HG02973 (cell line): Measurements from ENCODE around the gene SRSF7.
"Not testable (repeated sequence)": the region's sequence is repeated elsewhere in the genome, so short reads cannot be mapped to it uniquely, and the experiment has no call there.

Experiments
- ATAC-seq: cut with Tn5 transposase; IDR thresholded peaks from one replicate; pipeline ENCODE4 v1.9.1; 2021; ENCODE audit warnings: moderate library complexity; ENCODE audit not compliant: unreplicated experiment

Gene SRSF7

DNA sequence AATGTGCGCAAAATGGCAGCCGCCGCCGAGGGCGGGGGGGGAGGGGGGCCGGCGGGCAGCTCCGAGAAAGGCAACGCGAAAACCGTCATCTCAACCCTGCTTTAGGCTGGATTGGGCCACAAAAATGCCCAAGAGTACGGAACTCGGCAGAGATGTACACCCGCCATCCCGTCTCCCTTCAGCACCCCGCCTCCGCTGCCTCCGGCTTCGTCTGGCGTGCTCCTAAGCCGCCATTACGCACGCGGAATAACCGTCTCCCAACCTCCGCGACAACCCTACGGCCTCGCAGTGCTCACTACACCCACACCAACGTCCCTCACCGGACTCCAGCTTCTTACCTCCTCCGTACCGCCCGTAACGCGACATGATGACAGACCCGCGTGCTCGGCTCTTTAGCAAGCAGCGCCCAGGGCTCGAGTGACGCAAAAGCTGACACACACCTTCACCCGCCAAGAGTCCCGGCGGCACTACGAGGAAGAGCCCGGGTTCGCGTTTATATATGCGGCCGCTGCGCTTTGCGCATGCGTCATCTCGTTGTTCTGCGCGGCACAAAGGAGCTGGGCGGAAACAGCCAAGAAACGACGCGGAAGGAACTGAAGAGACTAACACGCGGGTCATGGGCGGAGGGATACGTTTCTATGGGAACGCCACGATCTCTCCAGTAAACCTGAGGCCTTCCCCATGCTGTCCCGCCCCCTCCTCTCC, at the start of gene SRSF7:
Gene SRSF7 (minus strand): TSS at position 471 of the 705 bp plus-strand sequence. CDS start 105 bp downstream, at position 366.
- ATAC-seq, result peak; percentile 74

DNA sequence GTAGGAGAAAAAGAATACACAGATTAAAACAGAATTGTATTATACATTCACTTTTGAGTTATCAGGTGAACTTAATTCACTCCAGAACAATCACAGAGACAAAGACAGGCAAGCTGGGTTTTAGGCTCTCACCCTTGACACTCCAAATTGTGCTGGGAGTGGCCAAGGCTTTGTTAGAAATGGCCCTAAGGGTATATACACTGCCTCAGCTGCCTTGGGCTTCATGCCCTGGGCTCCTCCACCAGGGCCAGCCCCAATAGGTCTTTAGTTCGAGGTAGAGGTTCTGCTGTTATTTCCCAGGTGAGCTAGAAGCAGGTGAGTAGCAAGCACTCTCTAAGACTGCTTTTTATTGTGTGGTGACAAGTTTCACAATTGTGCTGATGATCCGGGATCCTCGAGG, 46.8 kb upstream of the SRSF7 start:
- ATAC-seq, result no peak

DNA sequence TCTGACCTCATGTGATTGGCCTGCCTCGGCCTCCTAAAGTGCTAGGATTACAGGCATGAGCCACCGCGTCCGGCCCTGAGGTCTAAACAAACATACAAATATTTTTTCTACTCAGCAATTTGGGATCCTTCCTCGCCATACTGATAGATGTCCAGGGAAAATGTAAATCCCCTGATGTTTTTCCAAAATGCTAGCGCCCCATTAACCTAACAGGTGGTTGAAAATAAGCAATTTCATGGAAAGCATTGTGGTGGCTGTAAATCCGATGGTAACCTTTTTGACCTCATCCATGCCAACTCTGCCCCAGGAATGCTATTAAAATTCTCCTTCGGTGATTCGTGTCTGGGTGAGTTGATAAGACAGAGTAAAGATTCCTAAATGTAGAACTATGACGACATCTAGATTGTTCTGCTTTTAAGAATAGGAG, 46.1 kb upstream of the SRSF7 start:
- ATAC-seq, result no peak

DNA sequence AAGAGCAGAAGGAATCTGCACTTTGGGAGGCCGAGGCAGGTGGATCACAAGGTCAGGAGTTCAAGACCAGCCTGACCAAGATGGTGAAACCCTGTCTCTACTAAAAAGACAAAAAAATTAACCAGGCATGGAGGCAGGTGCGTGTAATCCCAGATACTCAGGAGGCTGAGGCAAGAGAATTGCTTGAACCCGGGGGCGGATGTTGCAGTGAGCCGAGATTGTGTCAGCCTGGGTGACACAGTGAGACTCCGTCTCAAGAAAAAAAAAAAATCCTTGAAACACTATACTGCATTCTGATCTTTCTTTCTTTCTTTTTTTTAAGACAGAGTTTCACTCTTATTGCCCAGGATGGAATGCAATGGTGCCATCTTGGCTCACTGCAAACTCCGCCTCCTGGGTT, 43.9 kb upstream of the SRSF7 start:
- not testable (repeated sequence) for ATAC-seq

DNA sequence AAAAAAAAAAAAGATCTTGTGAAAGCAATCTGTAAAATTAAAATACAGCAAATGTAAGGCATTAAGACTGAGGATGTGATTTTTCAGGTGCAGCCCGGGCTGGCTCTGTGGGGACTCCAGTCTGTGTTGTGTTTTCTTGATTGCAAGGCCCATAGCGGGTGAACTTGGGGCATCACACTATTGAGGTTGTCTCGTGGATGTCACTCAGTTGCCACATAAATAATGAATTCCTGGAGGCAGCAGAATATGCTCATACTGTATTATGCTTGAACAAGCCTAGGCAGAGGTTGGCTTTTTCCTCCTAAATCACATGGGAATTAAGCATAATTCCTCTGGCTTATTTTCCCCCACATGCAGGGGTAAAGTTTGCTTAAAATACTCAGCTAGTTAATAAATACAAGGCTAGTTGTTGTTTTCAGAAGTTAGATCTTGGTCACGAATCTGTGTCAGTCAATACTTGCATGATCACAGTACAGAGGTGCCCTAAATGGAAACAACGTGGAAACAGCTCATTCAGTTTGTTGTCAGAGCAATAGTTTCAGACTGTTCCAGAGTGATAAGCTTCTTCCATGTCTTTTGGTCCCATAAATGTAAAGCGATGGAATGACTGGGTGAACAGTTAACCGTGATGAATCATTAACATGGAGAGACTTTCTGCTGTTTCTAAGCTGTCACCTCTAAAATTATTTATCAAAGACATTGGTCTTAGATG, 43.2 kb upstream of the SRSF7 start:
- ATAC-seq, result no peak

DNA sequence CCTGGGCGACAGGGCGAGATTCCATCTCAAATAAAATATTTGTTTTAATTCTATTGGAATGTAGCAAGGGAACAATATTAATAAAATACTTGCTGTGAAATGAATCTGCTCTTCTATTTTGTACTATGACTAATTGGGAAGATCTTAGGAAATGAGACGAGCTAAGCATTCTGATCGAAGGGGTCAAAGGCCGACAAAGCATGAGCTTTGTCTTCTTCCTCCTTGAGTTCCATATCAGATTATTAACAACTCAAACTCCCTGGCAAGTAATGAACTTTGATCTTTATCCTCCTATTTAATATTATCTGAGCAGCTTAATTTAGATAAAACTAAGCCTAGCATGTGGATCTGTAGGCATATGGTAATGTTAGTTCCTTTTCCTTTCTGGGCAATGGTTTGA, 42.4 kb upstream of the SRSF7 start:
- ATAC-seq, result no peak

DNA sequence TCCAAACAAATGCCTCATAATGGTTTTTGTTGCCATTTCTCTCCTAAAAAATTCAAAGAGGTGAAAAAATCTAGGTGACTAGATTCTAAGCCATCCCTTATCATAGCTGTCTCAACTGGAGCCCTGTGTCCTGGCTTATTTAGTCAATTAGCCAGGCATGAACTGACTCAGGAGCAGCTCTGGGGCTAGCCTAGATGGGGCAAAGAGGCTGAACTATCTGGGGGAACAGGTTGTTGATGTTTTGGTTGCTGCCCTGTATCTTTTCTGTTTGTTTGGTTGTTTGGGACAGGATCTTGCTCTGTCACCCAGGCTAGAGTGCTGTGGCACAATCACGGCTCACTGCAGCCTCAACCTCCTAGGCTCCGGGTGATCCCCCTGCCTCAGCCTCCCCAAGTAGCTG, 41.6 kb upstream of the SRSF7 start:
- ATAC-seq, result no peak

DNA sequence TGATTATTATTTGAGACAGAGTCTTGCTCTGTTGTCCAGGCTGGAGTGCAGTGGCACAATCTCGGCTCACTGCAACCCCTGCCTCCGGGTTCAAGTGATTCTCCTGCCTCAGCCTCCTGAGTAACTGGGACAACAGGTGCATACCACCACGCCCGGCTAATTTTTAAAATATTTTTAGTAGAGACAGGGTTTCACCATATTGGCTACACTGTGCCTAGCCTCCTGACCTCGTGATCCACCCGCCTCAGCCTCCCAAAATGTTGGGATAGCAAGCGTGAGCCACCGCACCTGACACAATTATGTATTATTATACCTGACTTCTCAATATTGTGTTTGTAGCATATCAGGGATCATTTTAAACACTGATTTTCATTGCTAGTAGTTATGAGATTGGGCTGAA, 41.2 kb upstream of the SRSF7 start:
- ATAC-seq, result not testable (repeated sequence)

DNA sequence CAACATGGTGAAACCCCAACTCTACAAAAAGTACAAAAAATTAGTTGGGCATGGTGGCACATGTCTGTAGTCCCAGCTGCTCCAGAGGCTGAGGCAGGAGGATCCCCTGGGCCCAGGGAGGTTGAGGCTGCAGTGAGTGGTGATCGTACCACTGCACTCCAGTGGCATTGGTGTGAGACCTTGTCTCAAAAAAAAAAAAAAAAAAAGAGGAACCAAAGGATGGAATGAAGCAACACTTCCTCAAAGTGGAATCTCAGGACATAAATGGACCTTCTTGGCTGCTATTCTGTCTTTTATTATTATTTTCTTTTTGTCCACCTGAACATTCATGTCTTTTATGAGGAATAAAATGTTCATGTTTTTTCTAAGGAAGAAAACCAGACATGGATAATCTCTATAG, 40.6 kb upstream of the SRSF7 start:
- ATAC-seq, result no peak

DNA sequence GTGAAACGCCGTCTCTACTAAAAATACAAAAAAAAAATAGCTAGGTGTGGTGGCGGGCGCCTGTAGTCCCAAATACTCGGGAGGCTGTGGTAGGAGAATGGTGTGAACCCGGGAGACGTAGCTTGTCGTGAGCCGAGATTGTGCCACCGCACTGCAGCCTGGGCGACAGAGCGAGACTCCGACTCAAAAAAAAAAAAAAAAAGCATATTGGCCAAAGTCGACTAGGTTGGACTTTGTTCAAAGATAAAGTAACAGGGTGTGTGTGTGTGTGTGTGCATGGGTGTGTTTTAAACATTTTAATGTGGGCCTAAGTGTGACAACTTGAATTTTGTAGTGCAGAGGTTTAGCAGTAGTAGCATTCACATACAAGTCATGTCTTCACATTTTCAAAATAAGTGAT, 38.5 kb upstream of the SRSF7 start:
- no peak for ATAC-seq

DNA sequence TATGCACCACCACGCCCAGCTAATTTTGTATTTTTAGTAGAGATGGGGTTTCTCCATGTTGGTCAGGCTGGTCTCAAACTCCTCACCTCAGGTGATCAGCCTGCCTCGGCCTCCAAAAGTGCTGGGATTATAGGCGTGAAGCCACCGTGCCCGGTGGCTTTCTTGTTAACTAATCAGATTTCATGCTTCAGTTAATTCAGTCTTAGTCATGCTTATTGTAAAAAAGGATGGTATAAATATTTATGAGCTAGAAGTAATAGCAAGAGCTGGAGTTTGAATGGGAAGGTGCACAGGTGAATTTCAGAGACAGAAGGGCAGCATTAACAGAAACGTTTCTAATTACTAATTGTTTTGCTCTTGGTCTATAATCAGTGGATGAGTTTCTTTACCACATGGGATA, 37.1 kb upstream of the SRSF7 start:
- no peak for ATAC-seq

DNA sequence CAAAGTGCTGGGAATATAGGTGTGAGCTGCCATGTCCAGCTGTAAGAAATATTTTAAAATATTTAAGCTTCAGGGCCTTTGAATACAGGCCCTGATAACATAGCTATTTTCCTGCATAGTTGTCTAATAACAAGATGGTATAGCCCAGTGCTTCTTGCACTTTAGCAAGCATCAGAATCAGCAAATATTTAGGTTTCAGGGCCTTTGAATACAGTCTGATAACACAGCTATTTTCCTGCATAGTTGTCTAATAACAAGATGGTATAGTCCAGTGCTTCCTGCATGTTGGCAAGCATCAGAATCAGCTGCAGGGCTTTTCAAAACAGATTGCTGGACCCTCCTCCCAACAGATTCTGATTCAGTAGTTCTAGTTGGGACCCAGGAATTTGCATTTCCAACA, 32.4 kb upstream of the SRSF7 start:
- ATAC-seq, result no peak

DNA sequence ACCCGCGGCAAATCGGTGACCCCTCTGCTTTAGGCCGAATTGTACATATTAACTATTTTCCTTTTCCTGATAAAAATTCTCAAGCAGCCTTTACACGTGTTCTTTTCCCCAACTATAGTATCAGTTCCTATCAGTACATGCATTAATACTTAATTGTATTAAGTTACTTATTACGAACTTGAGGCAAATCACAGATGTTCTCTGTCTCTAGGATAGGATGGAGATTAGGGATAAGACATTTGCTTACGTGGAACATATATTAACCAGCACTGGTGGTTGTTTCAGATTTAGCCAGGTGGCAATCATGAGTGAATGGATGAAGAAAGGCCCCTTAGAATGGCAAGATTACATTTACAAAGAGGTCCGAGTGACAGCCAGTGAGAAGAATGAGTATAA, 27.5 kb upstream of the SRSF7 start:
- ATAC-seq, result no peak

DNA sequence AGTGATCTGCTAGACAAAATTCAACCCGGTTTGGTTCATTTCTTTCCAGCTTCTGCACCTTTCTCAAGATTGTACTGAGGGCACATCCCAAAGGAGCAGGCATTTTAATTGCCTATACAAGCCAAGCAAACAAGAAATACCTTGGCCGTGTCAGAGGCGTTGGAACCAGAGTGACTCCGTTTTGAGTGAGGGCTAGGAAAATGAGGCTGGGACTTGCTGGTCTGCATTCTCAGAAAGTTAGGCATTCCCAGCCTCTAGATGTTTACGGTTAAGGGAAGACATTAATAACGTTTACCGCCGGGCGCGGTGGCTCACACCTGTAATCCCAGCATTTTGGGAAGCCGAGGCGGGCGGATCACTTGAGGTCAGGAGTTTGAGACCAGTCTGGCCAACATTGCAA, 25.4 kb upstream of the SRSF7 start:
- no peak for ATAC-seq

DNA sequence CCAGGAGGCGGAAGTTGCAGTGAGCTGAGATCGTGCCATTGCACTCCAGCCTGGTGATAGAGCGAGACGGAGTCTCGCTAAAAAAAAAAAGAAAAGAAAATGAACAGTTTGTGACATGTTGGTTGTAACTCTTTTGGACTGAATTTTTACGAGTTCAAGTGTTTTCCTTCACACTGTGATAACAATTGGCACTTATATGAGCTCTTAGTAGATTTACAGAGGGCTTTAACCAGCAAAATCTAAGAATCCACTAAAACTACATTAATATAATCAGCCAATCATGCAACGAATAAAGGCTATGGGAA, 24.7 kb upstream of the SRSF7 start:
- ATAC-seq, result no peak

DNA sequence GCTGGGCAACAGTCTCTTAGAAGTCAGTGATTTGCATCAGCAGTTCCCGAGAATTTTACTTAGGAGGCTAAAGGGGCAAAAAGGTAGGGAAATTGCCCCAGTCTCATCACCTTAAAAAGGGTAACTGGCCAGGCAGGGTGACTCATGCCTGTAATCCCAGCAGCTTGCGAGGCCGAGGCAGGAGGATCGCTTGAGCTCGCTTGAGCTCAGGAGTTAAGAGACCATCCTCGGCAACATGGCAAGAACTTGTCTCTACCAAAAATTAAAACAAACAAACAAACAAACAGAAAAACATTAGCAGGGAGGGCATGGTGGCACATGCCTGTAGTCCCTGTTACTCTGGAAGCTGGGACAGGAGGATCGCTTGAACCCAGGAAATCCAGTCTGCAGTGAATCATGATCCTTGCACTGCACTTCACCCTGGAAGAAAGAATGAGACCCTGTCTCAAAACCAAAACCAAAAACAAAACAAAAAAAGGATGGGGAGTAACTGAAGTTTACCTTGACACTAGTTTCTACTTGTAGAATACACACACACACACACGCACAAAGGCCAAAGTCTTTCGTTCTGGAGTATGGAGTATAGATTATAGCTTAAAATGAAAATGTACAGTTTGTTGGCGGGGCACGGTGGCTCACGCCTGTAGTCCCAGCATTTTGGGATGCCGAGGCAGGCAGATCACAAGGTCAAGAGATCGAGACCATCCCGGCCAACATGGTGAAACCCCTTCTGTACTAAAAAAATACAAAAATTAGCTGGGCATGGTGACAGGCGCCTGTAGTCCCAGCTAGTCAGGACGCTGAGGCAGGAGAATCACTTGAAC, 24.1 kb upstream of the SRSF7 start:
- no peak for ATAC-seq

DNA sequence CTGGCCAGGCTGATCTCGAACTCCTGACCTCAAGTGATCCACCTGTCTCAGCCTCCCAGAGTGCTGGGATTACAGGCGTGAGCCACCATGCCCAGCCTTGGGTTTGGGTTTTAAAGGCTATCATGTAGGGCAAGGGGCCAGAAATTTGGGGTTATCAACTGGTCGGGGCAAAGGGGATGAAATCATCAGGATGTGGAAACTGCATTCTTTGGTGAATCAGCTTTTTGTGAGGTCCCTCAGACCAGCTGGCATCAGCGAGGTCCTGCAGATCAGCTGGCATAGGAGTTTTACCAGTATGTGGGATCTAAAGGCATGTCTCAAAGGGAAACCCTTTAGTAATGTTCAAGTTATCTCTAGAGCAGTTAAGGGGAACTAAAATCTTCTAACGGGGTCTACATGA, 20.5 kb upstream of the SRSF7 start:
- no peak for ATAC-seq

DNA sequence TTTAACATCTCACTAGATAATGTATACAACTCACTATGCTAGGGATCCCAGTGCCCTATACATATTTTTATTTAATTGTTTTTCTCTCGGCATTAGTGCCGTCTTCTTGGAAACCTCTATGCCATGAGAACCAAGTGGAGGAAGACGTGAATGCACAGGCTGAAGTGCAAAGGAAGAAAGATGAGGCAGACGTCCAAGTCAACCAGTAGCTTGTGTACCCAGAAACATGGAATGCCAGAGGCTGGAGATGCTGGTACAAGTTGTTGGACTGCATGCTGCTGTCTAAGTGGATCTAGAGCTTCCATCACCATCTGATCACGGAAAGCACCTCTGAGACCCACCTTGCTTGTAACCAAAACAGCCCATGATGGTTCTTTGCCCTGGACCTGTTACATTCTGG, 14.4 kb upstream of the SRSF7 start:
- ATAC-seq, result no peak

DNA sequence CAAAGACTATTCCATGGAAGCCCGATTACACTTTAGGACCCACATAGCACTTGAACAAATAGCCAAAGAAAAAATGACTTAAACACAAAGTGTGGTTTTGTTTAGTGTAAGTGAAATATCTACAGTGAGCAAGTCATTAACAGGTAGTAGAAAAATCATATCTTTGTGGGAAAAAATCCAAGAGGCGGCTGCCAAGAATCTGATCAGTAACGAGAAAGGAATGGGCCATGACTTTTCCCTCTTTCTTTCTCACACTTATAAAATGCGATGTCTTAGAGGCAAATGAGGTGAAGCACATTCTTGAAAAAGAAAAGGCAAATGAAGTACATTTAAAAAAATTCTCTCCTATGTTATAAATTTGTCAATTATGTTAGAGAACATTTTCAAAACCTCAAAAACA, 14.0 kb upstream of the SRSF7 start:
- ATAC-seq, result no peak

DNA sequence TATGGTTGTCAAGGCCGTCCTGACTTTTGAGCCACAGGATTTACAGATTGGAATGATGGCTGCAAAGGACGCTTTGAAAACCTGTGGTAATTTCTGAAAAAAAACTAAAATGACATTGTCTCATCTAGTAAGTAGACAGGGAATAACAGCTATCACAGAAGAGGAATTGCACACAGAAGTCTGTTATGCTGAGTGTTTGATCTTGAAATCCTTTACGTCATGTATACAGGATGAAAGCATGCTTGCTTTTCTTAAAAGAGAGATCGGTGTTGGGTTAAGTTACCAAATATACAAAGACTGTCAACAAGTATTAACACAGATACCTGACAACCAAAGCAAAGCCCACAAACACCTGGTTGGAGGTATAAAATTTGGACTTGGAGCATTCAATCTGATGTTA, 12.6 kb upstream of the SRSF7 start:
- no peak for ATAC-seq

DNA sequence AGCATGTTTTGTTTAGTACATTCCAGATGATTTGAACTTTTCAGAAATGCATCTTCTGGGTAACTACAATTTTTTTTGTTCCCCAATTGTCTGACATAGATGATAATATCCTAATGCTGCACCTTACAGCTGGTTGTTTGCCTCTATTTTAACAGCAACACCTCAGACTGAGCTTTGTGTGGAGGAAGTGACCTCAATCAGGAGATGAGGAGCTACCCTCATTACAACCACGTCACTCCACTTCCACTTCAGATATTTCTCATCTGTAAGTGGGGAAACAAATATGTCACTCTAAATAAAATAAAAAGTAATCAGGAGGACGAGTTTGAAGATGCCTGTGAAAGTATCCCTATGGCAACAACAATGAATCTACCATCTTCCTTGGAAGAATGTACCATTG, 12.1 kb upstream of the SRSF7 start:
- ATAC-seq, result no peak

DNA sequence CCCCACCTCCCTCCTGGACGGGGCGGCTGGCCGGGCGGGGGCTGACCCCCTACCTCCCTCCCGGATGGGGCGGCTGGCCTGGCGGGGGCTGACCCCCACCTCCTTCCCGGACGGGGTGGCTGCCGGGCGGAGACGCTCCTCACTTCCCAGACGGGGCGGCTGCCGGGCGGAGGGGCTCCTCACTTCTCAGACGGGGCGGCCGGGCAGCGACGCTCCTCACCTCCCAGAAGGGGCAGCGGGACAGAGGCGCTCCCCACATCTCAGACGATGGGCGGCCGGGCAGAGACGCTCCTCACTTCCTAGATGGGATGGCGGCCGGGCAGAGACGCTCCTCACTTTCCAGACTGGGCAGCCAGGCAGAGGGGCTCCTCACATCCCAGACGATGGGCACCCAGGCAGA, 4.7 kb upstream of the SRSF7 start:
- not testable (repeated sequence) for ATAC-seq
